Endothelial cell of umbilical vein (primary cell): Measurements from ENCODE around the gene SUGP1. TPM values are rescaled to one million over a fixed set of nuclear protein-coding genes. Genes with fewer than 3 reads are reported as not detected.

Experiments
- BruUV-seq: library from RNA; stranded (reverse); fragments of 400-500 nt; replicated peaks from 2 replicates; lab custom pipeline; 2021; lab: Mats Ljungman, UMichigan
- CTCF ChIA-PET: fragments of 300-600, 350-600 bp; sonication (Branson Sonifier 250); formaldehyde crosslinking; loops from one replicate; lab custom pipeline; 2021; ENCODE audit warnings: antibody characterized with exemption, inconsistent platforms; lab: Charles Lee
- POLR2A ChIA-PET: fragments of 300-600, 350-600 bp; sonication (Branson Sonifier 250); formaldehyde crosslinking; loops from one replicate; lab custom pipeline; 2021; ENCODE audit warnings: antibody characterized with exemption, inconsistent platforms; lab: Charles Lee
- DNase-seq: peaks from one replicate; pipeline ENCODE4 v3.0.0-alpha.2; 2011; ENCODE audit warnings: low read depth, low spot score
- FAIRE-seq: peaks from 2 replicates; lab custom pipeline; 2011; peaks lifted over from hg19 to GRCh38; lab: Jason Lieb, UNC
- H2AFZ ChIP-seq: 2 replicates; pipeline ENCODE4 v1.6.0; 2012; ENCODE audit warnings: low read depth, low read length, control low read depth, inconsistent platforms
- H3K27ac ChIP-seq: 2 replicates; pipeline ENCODE4 v1.5.1; 2011; ENCODE audit warnings: low read depth, mild to moderate bottlenecking, control low read depth, low read length, moderate library complexity; ENCODE audit not compliant: insufficient read depth
- H3K27me3 ChIP-seq, 2 experiments: 2 replicates each; pipeline versions ENCODE4 v1.6.0 to v1.6.1; 2011; ENCODE audit warnings: low read length in 2 of 2, mixed read lengths in 1 of 2; ENCODE audit not compliant: control insufficient read depth in 2 of 2, insufficient read depth in 2 of 2
- H3K36me3 ChIP-seq, 2 experiments: 2 replicates in 1 of 2; 3 replicates in 1 of 2; pipeline ENCODE4 v1.5.1; 2011; ENCODE audit warnings: low read length in 2 of 2, mild to moderate bottlenecking in 1 of 2, moderate library complexity in 1 of 2; ENCODE audit not compliant: control insufficient read depth in 2 of 2, insufficient read depth in 2 of 2; ENCODE audit errors: extremely low read depth in 1 of 2
- H3K4me1 ChIP-seq: 3 replicates; pipeline ENCODE4 v1.5.1; 2011; ENCODE audit warnings: mild to moderate bottlenecking, low read length; ENCODE audit not compliant: control insufficient read depth, insufficient read depth; ENCODE audit errors: extremely low read depth
- H3K4me2 ChIP-seq: 2 replicates; pipeline ENCODE4 v1.6.1; 2011; ENCODE audit warnings: low read length, control low read depth, mixed read lengths; ENCODE audit not compliant: insufficient read depth
- H3K4me3 ChIP-seq, 3 experiments: fragments of 200-600 bp in 1 of 3; sonication (generic), shearing (Covaris generic) in 1 of 3; replicated peaks in 1 of 3; 2 replicates each; pipeline ENCODE4 v1.5.1; 2011 to 2016; ENCODE audit warnings: control low read depth in 3 of 3, low read length in 3 of 3, mild to moderate bottlenecking in 2 of 3, inconsistent platforms in 1 of 3, low read depth in 1 of 3, moderate library complexity in 1 of 3; ENCODE audit not compliant: insufficient read depth in 1 of 3
- H3K79me2 ChIP-seq: 2 replicates; pipeline ENCODE4 v1.6.0; 2012; ENCODE audit warnings: low read length, inconsistent platforms; ENCODE audit not compliant: control insufficient read depth, insufficient read depth
- H3K9ac ChIP-seq: replicated peaks from 2 replicates; pipeline ENCODE3; 2011; ENCODE audit warnings: low read length, control low read depth; ENCODE audit not compliant: insufficient read depth; ENCODE audit errors: extremely low read depth
- H3K9me1 ChIP-seq: replicated peaks from 3 replicates; pipeline ENCODE4 v1.6.0; 2011; ENCODE audit warnings: mild to moderate bottlenecking, low read length; ENCODE audit not compliant: control insufficient read depth, insufficient read depth; ENCODE audit errors: extremely low read depth
- H3K9me3 ChIP-seq: replicated peaks from 2 replicates; pipeline ENCODE4 v1.5.1; 2012; ENCODE audit warnings: low read length, inconsistent platforms; ENCODE audit not compliant: control insufficient read depth, insufficient read depth
- H4K20me1 ChIP-seq: replicated peaks from 2 replicates; pipeline ENCODE3; 2011; ENCODE audit warnings: mild to moderate bottlenecking, low read length; ENCODE audit not compliant: control insufficient read depth, insufficient read depth; ENCODE audit errors: extremely low read depth
- EZH2 ChIP-seq: IDR thresholded peaks from 2 replicates; pipeline ENCODE4 v1.6.1; 2012; ENCODE audit warnings: borderline replicate concordance, low read depth, mild to moderate bottlenecking, moderate library complexity, low read length, inconsistent platforms; ENCODE audit not compliant: severe bottlenecking
- FOS ChIP-seq: IDR thresholded peaks from 2 replicates; pipeline ENCODE4 v1.6.1; 2011; ENCODE audit warnings: mild to moderate bottlenecking, low read length, moderate library complexity, borderline replicate concordance; ENCODE audit not compliant: insufficient read depth
- GATA2 ChIP-seq: IDR thresholded peaks from 2 replicates; pipeline ENCODE4 v1.7.0; 2011; ENCODE audit warnings: low read depth, mild to moderate bottlenecking, moderate library complexity, mixed read lengths, low read length; ENCODE audit not compliant: insufficient read length, insufficient read depth
- JUN ChIP-seq: IDR thresholded peaks from 2 replicates; pipeline ENCODE4 v1.6.1; 2011; ENCODE audit warnings: borderline replicate concordance, low read depth; ENCODE audit not compliant: insufficient read length, insufficient read depth
- MYC ChIP-seq: IDR thresholded peaks from one replicate; pipeline ENCODE4 v1.6.1; 2011; ENCODE audit warnings: mild to moderate bottlenecking, low read depth, low read length
- POLR2A ChIP-seq: IDR thresholded peaks from 2 replicates; pipeline ENCODE4 v1.6.1; 2012; ENCODE audit warnings: low read depth, mild to moderate bottlenecking, control low read depth, low read length
- POLR2AphosphoS5 ChIP-seq: IDR thresholded peaks from 2 replicates; pipeline ENCODE4 v1.6.1; 2012; ENCODE audit warnings: low read depth, mild to moderate bottlenecking, control low read depth, low read length, moderate library complexity; ENCODE audit not compliant: insufficient read depth
- dilution Hi-C: fragments of 300-500 bp; cut with MboI; formaldehyde crosslinking; loops from one replicate; pipeline ENCODE4 v1.15.0; 2019; ENCODE audit warnings: low sequenced_read_pairs; ENCODE audit not compliant: extremely low pct_ligation_motif_present
- intact Hi-C: fragments of 100-400 bp; cut with micrococcal nuclease; formaldehyde crosslinking; loops from one replicate; pipeline ENCODE4 v1.10.0; 2022
- polyA plus RNA-seq, 4 experiments: library from polyadenylated mRNA; depleted of rRNA in 3 of 4; stranded (reverse) in 3 of 4; unstranded in 1 of 4; fragments of >200 nt; gene quantifications; 2 replicates each; pipeline versions ENCODE4 v1.2.1 to v1.2.3, GENCODE V29; 2011 to 2012; ENCODE audit warnings: missing spikeins in 1 of 4
- total RNA-seq: library from RNA; stranded (reverse); gene quantifications from 2 replicates; pipeline ENCODE4 v1.2.3, GENCODE V29; 2021
- TF ChIP-seq, protein P1 (sequence below), 2 donors: IDR thresholded peaks; 1 replicate in 1 of 2; 2 replicates in 1 of 2; pipeline ENCODE4 v1.5.1; 2011; ENCODE audit warnings: low read length in 2 of 2, mild to moderate bottlenecking in 2 of 2, moderate library complexity in 2 of 2, control low read depth in 1 of 2, inconsistent platforms in 1 of 2, low read depth in 1 of 2; ENCODE audit not compliant: insufficient read depth in 1 of 2; ENCODE audit errors: extremely low read depth in 1 of 2
- TF ChIP-seq, protein P2 (sequence below): IDR thresholded peaks from 2 replicates; pipeline ENCODE4 v1.6.1; 2011; ENCODE audit not compliant: insufficient read depth, insufficient read length

Gene SUGP1
- total and polyA plus RNA-seq, 2 donors (not counting 3 experiments of a cell fraction or from before 2014, with no cell fraction given), result 41.0 to 64.7 TPM

DNA sequence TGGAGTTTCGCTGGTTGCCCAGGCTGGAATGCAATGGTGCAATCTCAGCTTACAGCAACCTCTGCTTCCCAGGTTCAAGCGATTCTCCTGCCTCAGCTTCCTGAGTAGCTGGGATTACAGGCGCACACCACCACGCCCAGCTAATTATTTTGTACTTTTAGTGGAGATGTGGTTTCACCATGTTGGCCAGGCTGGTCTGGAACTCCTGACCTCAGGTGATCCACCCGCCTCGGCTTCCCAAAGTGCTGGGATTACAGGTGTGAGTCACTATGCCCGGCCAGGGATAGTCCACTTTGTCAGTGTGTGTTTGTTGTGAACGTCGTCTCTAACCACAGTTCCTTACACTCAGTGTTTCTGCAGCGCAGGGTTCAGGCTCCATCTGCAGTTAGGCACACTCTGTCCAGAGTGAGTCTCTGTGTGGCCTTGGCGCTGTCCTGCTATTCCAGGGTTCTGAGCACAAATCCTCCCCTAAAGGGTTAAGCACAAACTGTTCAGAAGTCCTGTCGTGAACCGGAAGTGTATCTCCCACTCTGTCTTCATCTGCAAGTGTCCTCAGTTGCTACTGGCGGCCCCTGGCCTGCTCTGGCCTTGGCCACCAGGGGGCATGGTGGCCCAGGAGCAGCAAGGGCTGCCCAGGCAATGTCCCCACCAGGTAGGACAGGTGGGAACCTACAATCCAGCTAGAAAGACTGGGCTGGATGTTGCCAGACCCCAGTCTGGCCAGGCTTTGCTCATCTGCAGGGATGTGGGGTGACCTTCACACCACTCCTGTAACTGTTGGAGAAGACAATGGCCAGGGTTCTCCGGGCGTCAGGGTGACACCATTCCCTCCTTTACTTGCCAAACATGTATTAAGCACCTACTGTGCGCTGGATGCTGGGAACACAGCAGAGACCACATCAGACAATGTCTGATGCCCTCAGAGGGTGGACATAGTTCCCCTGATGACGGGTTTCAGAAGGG is 46.4 kb upstream of the SUGP1 start:
- ChIA-PET CTCF (interaction anchor here (0.6 to 7.6 kb wide), 5 partner anchors 39 to 126 kb away, joined by 3 to 127 read pairs (median 4); partner anchors contain the start of gene GATAD2A), POLR2A (no interaction called here)
- Histone ChIP-seq H4K20me1 (no peaks in the 10 kb centered on the region), H2AFZ (peak overlapping the region; percentile 40), H3K9me1 (no peaks in the 10 kb centered on the region), H3K27ac (no peak overlapping the region), H3K79me2 (no peaks in the 10 kb centered on the region), H3K4me2 (no peak overlapping the region), H3K9ac (no peak overlapping the region), H3K9me3 (no peaks in the 10 kb centered on the region), H3K4me1 (peaks cover 8% of the 10 kb centered on the region), H3K27me3 (no peaks in the 10 kb centered on the region), H3K4me3 (no peak overlapping the region), H3K36me3 (no peaks in the 10 kb centered on the region)
- intact Hi-C loops, result loop anchor here (1.0 kb wide), 3 partner anchors 19 to 124 kb away; no protein-coding TSS in a partner anchor
- DNase-seq, result peak; percentile 67
- TF ChIP-seq, protein P1, sequence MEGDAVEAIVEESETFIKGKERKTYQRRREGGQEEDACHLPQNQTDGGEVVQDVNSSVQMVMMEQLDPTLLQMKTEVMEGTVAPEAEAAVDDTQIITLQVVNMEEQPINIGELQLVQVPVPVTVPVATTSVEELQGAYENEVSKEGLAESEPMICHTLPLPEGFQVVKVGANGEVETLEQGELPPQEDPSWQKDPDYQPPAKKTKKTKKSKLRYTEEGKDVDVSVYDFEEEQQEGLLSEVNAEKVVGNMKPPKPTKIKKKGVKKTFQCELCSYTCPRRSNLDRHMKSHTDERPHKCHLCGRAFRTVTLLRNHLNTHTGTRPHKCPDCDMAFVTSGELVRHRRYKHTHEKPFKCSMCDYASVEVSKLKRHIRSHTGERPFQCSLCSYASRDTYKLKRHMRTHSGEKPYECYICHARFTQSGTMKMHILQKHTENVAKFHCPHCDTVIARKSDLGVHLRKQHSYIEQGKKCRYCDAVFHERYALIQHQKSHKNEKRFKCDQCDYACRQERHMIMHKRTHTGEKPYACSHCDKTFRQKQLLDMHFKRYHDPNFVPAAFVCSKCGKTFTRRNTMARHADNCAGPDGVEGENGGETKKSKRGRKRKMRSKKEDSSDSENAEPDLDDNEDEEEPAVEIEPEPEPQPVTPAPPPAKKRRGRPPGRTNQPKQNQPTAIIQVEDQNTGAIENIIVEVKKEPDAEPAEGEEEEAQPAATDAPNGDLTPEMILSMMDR (IDR thresholded peaks at IDR 0.05; ENCODE audit: extremely low read depth in 1 of 2, insufficient read depth in 1 of 2, low read depth in 1 of 2, low read length in 2 of 2), result peak; percentile 96 to 98
- TF ChIP-seq FOS, result no peak
- BruUV-seq, result no TSS peak
- peak; percentile 85 for FAIRE-seq
- dilution Hi-C loops, result no loop called here

DNA sequence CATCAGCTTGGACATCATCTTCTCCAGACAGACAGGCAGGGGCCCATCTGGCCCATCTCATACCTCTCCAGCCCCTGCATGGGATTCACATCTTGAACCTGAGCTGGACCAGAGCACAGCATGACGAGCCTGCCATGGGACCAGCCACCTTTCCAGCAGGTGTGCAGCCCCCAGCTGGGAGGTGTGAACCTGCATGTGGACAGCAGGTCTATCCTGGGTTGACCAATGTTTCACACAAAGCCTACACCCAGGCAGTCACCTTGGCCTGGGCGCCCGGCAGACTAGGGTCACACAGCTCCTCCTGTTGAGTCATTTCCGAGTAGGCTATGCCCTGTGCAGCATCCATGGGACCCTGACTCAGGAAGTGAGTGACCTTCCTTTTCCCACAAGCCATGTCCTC is 41.8 kb upstream of the SUGP1 start:
- H3K9me1 ChIP-seq, result no peaks in the 10 kb centered on the region
- dilution Hi-C loops, result no loop called here
- POLR2A ChIA-PET, result no interaction called here
- H4K20me1 ChIP-seq, result no peaks in the 10 kb centered on the region
- no peaks in the 10 kb centered on the region for H3K79me2 ChIP-seq
- H3K4me3 ChIP-seq, result no peak overlapping the region
- H3K36me3 ChIP-seq, result peaks cover 0 to 5% of the 10 kb centered on the region in 2 experiments
- H2AFZ ChIP-seq, result no peak overlapping the region
- H3K4me1 ChIP-seq, result peaks cover 8% of the 10 kb centered on the region
- BruUV-seq, result no TSS peak
- CTCF ChIA-PET, result interaction anchor here (1.1 to 7.6 kb wide), 5 partner anchors 20 to 216 kb away, joined by 3 to 127 read pairs (median 4); partner anchors contain the start of gene GATAD2A
- no peak overlapping the region for H3K4me2 ChIP-seq
- TF ChIP-seq, protein P2, sequence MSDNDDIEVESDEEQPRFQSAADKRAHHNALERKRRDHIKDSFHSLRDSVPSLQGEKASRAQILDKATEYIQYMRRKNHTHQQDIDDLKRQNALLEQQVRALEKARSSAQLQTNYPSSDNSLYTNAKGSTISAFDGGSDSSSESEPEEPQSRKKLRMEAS, result no peak
- no peak for TF ChIP-seq FOS
- TF ChIP-seq GATA2, result no peak
- TF ChIP-seq POLR2A, result no peak
- no peak for TF ChIP-seq EZH2
- TF ChIP-seq, protein P1 (IDR thresholded peaks at IDR 0.05; ENCODE audit: extremely low read depth in 1 of 2, insufficient read depth in 1 of 2, low read depth in 1 of 2, low read length in 2 of 2), result no peak
- TF ChIP-seq POLR2AphosphoS5, result no peak
- TF ChIP-seq JUN, result no peak
- TF ChIP-seq MYC, result no peak
- H3K27ac ChIP-seq, result no peak overlapping the region
- intact Hi-C loops, result no loop called here
- H3K9ac ChIP-seq, result no peak overlapping the region
- H3K27me3 ChIP-seq, result no peaks in the 10 kb centered on the region
- FAIRE-seq (no peak), DNase-seq (no peak)
- H3K9me3 ChIP-seq, result no peaks in the 10 kb centered on the region
